Measurements from ENCODE around the gene NOTO. TPM values are rescaled to one million over a fixed set of nuclear protein-coding genes. Genes with fewer than 3 reads are reported as not detected.

Gene NOTO
- total RNA-seq, 4 donors from 2014 or later: not detected

- intact Hi-C loops (cut with DNase I; ENCODE audit: low total_unique reads): no loop called here
- no peak for TF ChIP-seq CTCF (IDR thresholded peaks at IDR 0.05)
- no peak for TF ChIP-seq POLR2A (IDR thresholded peaks at IDR 0.05)
- DNase-seq (ENCODE audit: low spot score in 2 of 2): peak in 1 of 2 donors; percentile 81
- WGBS, 2 donors: 53 to 56% methylated on average over 15 to 16 of the region's 17 CpGs
- H3K4me3 ChIP-seq (ENCODE audit: low read depth, poor library complexity, severe bottlenecking): no peak overlapping the region
These were observed 58.1 kb downstream of the NOTO start for GRCh38 chr2:73260338-73260984.

Other genes with a start within 250 kb of the NOTO start
- gene SFXN5, start 130.9 kb upstream of the NOTO start, total RNA-seq: 10 to 100 TPM in 3 of 4 donors, 1 to 10 TPM in 1; 8.4 to 18.3 (median 15.3) TPM
- 10 to 100 TPM; 35.7 to 43.7 (median 42.0) TPM for gene RAB11FIP5, start 89.6 kb upstream of the NOTO start, total RNA-seq
- 10 to 100 TPM in 2 of 4 donors, 1 to 10 TPM in 2; 9.6 to 18.1 (median 12.8) TPM for gene SMYD5, start 11.7 kb downstream of the NOTO start, total RNA-seq
- 10 to 100 TPM in 3 of 4 donors, 1 to 10 TPM in 1; 9.7 to 30.2 (median 23.3) TPM for gene PRADC1, start 30.7 kb downstream of the NOTO start, total RNA-seq
- 100 to 1,000 TPM; 141 to 173 (median 156) TPM for gene CCT7, start 31.7 kb downstream of the NOTO start, total RNA-seq
- gene FBXO41, start 81.9 kb downstream of the NOTO start, total RNA-seq: 1 to 10 TPM; 2.9 to 4.1 (median 3.3) TPM
- gene EGR4, start 91.0 kb downstream of the NOTO start, total RNA-seq: not detected
- 10 to 100 TPM; 10.1 to 17.6 (median 14.3) TPM for gene ALMS1, start 183.3 kb downstream of the NOTO start, total RNA-seq